ENCODE measurements around the gene HEMGN.

HEMGN gene

DNA sequence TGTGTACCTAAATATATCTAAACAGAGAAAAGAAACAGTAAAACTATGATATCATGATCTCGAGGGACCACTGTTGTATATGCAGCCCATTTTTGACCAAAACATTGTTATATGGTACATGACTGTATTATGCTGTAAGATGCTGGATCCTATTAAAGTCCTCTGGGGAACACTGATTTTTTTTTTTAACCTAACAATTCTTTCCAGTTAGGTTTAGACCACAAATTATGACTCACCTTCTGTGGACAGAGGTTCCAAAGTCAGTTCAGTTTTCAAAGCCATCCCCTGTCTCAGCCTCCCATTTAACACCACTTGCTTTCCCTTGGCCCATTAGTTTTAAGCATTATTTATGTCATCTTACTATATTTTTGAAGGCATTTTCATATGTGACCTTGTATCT is 42.8 kb downstream of the HEMGN start:
- no peak for DNase-seq

DNA sequence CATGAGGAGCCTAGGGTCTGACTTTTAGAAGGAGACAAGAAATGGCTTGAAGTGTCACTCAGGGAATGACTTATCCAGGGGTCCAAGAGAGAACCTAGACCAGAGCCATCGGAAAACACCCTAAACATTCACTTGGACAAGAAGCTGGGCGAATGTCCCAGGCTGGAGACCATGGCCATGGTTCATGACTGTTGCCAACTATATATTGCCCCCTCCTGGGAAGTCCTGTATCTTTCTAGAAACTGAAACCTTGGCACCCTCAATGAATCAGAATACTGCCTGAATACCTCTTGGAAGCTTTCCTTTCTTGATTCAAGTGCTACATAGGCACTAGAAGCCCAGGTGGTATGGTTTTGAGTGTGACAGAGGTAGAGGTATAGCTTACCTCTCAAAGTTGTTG is 45.6 kb downstream of the HEMGN start:
- DNase-seq = no peak

DNA sequence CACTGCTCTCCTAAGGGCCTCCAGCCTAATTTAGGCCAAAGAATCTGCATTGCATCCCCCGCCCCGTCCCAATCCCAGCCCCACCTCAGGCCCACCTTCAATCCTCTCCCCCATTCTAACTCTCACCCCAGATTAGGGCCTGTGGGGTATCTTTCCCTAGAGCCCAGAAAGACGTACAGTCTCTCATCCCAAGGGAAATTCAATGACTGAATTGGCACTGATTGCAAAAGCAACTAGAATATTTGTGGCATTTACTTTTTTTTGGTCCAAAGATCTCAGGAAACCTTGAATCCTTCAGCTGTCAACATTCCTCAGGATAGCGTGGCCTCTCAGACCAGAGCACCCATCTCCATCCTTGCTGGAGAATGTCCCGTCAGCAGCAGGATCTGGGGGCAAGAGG is 46.2 kb downstream of the HEMGN start:
- no peak for DNase-seq

DNA sequence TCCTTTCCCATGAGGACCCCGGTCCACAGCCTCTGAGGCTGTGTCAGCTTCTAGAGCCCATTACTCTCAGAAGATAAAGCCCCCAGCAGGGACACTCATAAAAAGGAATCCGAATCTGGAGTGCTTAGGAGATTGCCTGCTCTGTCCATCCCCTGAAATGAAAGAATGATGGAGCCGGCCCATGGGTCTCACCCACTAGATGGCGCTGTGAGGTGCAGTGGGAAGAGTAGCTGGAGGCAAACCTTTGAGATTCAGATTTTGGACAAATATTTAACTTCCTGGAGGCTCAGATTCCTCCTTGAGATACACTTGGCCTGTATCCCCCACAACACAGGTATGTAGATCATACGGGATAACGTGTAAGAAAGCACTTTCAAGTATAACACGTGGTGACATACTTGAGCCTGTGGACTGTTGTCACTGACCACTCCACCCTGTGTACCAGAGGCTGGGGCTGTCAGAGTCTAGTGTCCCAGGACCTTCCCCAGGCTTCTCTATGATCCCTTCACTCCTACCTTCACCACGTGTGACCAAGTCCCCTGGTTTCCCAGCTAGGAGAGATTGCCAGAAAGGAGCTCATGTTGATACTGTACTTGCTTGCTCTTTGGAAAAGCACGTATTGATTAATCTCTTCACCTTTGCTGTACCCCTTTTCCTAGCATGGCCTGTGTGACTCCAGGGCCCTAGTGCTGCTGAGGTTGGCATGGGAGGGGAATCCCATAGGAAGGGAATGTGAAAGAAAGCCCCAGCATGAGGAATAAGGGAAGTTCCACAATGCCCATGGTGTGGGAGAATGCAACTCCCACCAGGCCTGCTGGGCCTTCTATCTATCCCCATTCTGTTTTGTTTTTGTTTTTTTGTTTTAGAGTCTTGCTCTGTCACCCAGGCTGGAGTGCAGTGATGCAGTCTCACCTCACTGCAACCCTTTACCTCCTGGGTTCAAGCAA is 47.8 kb downstream of the HEMGN start:
- DNase-seq = no peak

DNA sequence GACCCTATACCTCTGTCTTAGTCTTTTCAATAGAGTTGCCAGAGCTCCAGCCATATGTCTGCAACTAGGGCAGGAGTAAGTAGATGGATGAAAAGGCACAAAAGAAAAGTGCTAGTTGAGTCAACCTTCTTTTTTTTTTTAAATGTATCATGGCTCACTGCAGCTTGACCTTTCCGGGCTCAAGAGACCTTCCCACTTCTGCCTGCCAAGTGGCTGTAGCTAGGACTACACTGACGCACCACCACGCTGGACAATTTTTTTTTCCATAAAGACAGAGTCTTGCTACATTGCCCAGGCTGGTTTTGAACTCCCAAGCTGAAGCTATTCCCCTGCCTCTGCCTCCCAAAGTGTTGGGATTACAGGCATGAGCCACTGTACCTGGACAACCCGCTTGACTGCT is 57.6 kb downstream of the HEMGN start:
- DNase-seq = no peak

All from left hindlimb (tissue), 1 donor.